Choroid plexus epithelial cell (primary cell): ENCODE results near the gene HHIPL1.

Source experiments
- DNase-seq: peaks from one replicate; pipeline ENCODE4 v3.0.0-alpha.2; 2010; ENCODE audit warnings: low read depth
- H3K4me3 ChIP-seq: 2 replicates; pipeline ENCODE4 v1.5.1; 2011; ENCODE audit warnings: low read depth, mild to moderate bottlenecking, control low read depth, low read length, moderate library complexity
- TF ChIP-seq, protein P1 (sequence below): conservative IDR thresholded peaks from 2 replicates; pipeline ENCODE4 v1.5.1; 2011; ENCODE audit warnings: low read depth, mild to moderate bottlenecking, control low read depth, inconsistent platforms, low read length, moderate library complexity

Gene HHIPL1

DNA sequence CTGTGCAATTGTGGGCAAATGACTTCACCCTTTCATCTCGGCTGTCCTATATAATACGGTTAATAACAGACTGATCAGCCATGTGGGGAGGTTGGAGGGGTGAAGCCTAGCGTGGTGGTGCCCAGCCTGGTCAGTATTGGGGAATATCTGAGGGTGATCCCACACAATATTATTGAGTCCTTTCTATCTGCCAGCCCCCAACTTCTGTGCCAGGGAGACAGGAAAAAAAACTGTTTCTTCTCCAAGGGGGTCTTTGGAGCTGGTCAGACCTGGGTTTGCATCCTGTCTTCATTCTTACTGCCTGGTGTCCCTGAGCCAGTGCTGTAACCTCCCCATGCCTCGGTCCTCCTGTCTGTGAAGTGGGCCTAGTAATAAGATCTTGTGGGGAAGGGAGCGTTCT lies 45.7 kb downstream of the HHIPL1 start:
- TF ChIP-seq, protein P1, sequence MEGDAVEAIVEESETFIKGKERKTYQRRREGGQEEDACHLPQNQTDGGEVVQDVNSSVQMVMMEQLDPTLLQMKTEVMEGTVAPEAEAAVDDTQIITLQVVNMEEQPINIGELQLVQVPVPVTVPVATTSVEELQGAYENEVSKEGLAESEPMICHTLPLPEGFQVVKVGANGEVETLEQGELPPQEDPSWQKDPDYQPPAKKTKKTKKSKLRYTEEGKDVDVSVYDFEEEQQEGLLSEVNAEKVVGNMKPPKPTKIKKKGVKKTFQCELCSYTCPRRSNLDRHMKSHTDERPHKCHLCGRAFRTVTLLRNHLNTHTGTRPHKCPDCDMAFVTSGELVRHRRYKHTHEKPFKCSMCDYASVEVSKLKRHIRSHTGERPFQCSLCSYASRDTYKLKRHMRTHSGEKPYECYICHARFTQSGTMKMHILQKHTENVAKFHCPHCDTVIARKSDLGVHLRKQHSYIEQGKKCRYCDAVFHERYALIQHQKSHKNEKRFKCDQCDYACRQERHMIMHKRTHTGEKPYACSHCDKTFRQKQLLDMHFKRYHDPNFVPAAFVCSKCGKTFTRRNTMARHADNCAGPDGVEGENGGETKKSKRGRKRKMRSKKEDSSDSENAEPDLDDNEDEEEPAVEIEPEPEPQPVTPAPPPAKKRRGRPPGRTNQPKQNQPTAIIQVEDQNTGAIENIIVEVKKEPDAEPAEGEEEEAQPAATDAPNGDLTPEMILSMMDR: no peak
- H3K4me3 ChIP-seq: no peak overlapping the region
- DNase-seq: no peak

GRCh38 chr14:99691111-99691885 lies 46.4 kb downstream of the HHIPL1 start:
- DNase-seq: no peak
- H3K4me3 ChIP-seq: no peak overlapping the region
- TF ChIP-seq, protein P1: no peak

DNA sequence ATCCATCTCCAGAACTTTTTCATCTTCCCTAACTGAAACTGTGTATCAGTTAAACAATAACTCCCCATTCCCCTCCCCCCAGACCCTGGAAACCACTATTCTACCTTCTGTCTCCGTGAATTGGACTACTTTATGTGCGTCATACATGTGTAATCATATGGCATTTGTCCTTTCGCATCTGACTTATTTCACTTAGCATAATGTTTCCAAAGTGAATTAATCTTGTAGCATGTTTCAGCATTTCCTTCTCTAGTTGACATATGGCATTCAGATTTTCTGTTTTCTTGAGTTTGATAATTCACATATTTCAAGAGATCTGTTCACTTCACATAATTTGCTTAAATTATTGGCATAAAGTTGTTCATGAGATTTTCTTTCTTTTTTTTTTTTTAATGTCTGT lies 49.0 kb downstream of the HHIPL1 start:
- no peak for DNase-seq
- TF ChIP-seq, protein P1: no peak
- no peak overlapping the region for H3K4me3 ChIP-seq

- H3K4me3 ChIP-seq: no peak overlapping the region
- no peak for DNase-seq
- TF ChIP-seq, protein P1: no peak
These were observed 52.0 kb downstream of the HHIPL1 start for GRCh38 chr14:99696929-99697328.

DNA sequence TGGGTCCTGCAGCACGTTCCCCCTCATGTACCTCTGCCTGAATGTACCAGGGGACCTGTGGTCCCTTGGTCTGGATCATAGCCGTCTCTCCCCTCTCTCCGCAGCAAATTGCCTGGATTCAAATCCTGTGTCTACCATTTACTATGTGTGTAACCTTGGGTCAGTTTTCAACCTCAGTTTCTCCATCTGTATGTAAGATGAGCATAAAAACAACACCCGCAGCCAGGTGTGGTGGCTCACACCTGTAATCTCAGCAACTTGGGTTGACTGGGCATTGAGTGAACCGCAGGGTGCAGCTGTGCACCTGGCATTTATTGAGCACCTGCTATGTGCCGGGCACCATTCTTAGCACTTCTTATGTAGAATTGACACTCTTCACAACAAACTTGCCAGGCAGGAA lies 53.3 kb downstream of the HHIPL1 start:
- no peak for DNase-seq
- TF ChIP-seq, protein P1: no peak
- H3K4me3 ChIP-seq: no peak overlapping the region

GRCh38 chr14:99698642-99699041 lies 53.7 kb downstream of the HHIPL1 start:
- no peak for DNase-seq

More at GRCh38 chr14:99698642-99699041, 53.7 kb downstream of the HHIPL1 start:
- no peak overlapping the region for H3K4me3 ChIP-seq
- TF ChIP-seq, protein P1: no peak
